ENCODE data around the gene FLT3.

DNA sequence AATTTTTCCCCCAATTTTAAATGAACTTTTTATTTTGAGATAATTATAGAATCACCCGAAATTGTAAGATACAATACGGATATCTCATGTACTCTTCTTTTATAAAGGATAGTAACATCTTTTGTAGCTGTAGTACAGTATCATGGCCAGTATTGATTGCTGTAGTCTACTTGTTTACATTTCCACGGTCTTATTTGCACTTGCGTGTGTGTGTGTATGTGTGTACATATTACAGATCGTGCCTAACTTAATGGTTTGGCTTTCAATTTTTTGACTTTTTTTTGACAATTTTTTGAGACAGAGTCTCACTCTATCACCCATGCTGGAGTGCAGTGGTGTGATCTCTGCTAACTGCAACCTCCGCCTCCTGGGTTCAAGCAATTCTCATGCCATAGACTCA lies 44.7 kb upstream of the FLT3 start:
- TF ChIP-seq, protein P1, sequence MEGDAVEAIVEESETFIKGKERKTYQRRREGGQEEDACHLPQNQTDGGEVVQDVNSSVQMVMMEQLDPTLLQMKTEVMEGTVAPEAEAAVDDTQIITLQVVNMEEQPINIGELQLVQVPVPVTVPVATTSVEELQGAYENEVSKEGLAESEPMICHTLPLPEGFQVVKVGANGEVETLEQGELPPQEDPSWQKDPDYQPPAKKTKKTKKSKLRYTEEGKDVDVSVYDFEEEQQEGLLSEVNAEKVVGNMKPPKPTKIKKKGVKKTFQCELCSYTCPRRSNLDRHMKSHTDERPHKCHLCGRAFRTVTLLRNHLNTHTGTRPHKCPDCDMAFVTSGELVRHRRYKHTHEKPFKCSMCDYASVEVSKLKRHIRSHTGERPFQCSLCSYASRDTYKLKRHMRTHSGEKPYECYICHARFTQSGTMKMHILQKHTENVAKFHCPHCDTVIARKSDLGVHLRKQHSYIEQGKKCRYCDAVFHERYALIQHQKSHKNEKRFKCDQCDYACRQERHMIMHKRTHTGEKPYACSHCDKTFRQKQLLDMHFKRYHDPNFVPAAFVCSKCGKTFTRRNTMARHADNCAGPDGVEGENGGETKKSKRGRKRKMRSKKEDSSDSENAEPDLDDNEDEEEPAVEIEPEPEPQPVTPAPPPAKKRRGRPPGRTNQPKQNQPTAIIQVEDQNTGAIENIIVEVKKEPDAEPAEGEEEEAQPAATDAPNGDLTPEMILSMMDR (IDR thresholded peaks at IDR 0.05; ENCODE audit: low read depth, low read length, missing input control) = no peak
- TF ChIP-seq TAF1 (conservative IDR thresholded peaks at IDR 0.05) (no peak), RAD21 (IDR thresholded peaks at IDR 0.05) (peak in 1 of 2 donors; percentile 35), GABPA (IDR thresholded peaks at IDR 0.05 in 1 of 2, conservative IDR thresholded peaks at IDR 0.05 in 1 of 2) (no peak)
- TF ChIP-seq, protein P2, sequence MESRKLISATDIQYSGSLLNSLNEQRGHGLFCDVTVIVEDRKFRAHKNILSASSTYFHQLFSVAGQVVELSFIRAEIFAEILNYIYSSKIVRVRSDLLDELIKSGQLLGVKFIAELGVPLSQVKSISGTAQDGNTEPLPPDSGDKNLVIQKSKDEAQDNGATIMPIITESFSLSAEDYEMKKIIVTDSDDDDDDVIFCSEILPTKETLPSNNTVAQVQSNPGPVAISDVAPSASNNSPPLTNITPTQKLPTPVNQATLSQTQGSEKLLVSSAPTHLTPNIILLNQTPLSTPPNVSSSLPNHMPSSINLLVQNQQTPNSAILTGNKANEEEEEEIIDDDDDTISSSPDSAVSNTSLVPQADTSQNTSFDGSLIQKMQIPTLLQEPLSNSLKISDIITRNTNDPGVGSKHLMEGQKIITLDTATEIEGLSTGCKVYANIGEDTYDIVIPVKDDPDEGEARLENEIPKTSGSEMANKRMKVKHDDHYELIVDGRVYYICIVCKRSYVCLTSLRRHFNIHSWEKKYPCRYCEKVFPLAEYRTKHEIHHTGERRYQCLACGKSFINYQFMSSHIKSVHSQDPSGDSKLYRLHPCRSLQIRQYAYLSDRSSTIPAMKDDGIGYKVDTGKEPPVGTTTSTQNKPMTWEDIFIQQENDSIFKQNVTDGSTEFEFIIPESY (IDR thresholded peaks at IDR 0.05) = peak; percentile 40
- TF ChIP-seq, protein P3, sequence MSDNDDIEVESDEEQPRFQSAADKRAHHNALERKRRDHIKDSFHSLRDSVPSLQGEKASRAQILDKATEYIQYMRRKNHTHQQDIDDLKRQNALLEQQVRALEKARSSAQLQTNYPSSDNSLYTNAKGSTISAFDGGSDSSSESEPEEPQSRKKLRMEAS (IDR thresholded peaks at IDR 0.05) = no peak

Data from liver (tissue), 3 donors.